HepG2 (cell line): ENCODE data around the gene KRT71. TPM values are rescaled to one million over a fixed set of nuclear protein-coding genes. Genes with fewer than 3 reads are reported as not detected.
A peak's percentile ranks its signal among the peaks of the same experiment; 100 is the strongest.

ENCODE experiments used
- ATAC-seq: fragments of 200-7000 bp; cut with Tn5 transposase; 3 replicates; pipeline ENCODE4 v1.9.1; 2020; ENCODE audit warnings: mild to moderate bottlenecking, moderate library complexity
- BruUV-seq: library from RNA; stranded (reverse); fragments of 400-500 nt; replicated peaks from 2 replicates; lab custom pipeline; 2021; lab: Mats Ljungman, UMichigan
- CTCF ChIA-PET: fragments of 300-600 bp; formaldehyde crosslinking; extraction: SDS; loops from one replicate; lab custom pipeline; 2021; ENCODE audit warnings: low total read pairs, inconsistent platforms, low intra/inter-chr PET ratio; lab: Yijun Ruan, JAX
- POLR2A ChIA-PET: fragments of 350-600 bp; sonication (Branson Sonifier 250); formaldehyde crosslinking; loops from one replicate; lab custom pipeline; 2020; ENCODE audit warnings: antibody characterized with exemption, inconsistent platforms; lab: Yijun Ruan, JAX
- DNase-seq: peaks from one replicate; pipeline ENCODE4 v3.0.0-alpha.2; 2015; ENCODE audit warnings: low spot score
- FAIRE-seq: peaks from 3 replicates; lab custom pipeline; 2011; peaks lifted over from hg19 to GRCh38; lab: Jason Lieb, UNC
- H2AFZ ChIP-seq: one replicate; pipeline ENCODE4 v1.6.1; 2011; ENCODE audit warnings: low read length, inconsistent platforms
- H3K27ac ChIP-seq: fragments of 300-600 bp; 3 replicates; pipeline ENCODE4 v1.8.0; 2011; ENCODE audit warnings: mixed run types, mild to moderate bottlenecking, mixed read lengths, low read length, inconsistent platforms; ENCODE audit not compliant: insufficient read depth; ENCODE audit errors: extremely low read length
- H3K27me3 ChIP-seq, 2 experiments: fragments of 200-600 bp in 1 of 2; 2 replicates in 1 of 2; 3 replicates in 1 of 2; pipeline versions ENCODE4 v1.6.0 to v1.8.0; 2011; ENCODE audit warnings: low read length in 2 of 2, mild to moderate bottlenecking in 2 of 2, moderate library complexity in 2 of 2, inconsistent platforms in 1 of 2; ENCODE audit not compliant: insufficient read depth in 2 of 2, control insufficient read depth in 1 of 2
- H3K36me3 ChIP-seq, 2 experiments: fragments of 200-600 bp in 1 of 2; replicated peaks in 1 of 2; 2 replicates in 1 of 2; 3 replicates in 1 of 2; pipeline versions ENCODE4 v1.5.1 to v1.8.0; 2011; ENCODE audit warnings: low read length in 2 of 2, inconsistent platforms in 1 of 2; ENCODE audit not compliant: insufficient read depth in 2 of 2, control insufficient read depth in 1 of 2
- H3K4me1 ChIP-seq: 2 replicates; pipeline ENCODE4 v1.5.1; 2012; ENCODE audit warnings: low read length, inconsistent platforms; ENCODE audit not compliant: insufficient read depth
- H3K4me2 ChIP-seq: 2 replicates; pipeline ENCODE4 v1.6.0; 2011; ENCODE audit warnings: low read depth, low read length, inconsistent platforms
- H3K4me3 ChIP-seq, 3 experiments: fragments of 200-600 bp in 1 of 3; sonication (generic), shearing (Covaris generic) in 1 of 3; replicated peaks in 1 of 3; 2 replicates each; pipeline ENCODE4 v1.5.1; 2011 to 2016; ENCODE audit warnings: low read length in 3 of 3, inconsistent platforms in 2 of 3, low read depth in 2 of 3, mild to moderate bottlenecking in 2 of 3, control low read depth in 1 of 3, mixed read lengths in 1 of 3; ENCODE audit not compliant: insufficient read depth in 1 of 3
- H3K79me2 ChIP-seq: one replicate; pipeline ENCODE4 v1.6.1; 2011; ENCODE audit warnings: low read length, inconsistent platforms; ENCODE audit not compliant: insufficient read depth
- H3K9ac ChIP-seq: 2 replicates; pipeline ENCODE4 v1.6.0; 2011; ENCODE audit warnings: mild to moderate bottlenecking, low read depth, low read length, inconsistent platforms; ENCODE audit not compliant: insufficient read depth
- H3K9me3 ChIP-seq: 2 replicates; pipeline ENCODE4 v1.5.1; 2012; ENCODE audit warnings: mild to moderate bottlenecking, low read length
- H4K20me1 ChIP-seq: 2 replicates; pipeline ENCODE4 v1.6.0; 2011; ENCODE audit warnings: inconsistent platforms, mild to moderate bottlenecking, low read length, moderate library complexity; ENCODE audit not compliant: insufficient read depth
- HNRNPH1 ChIP-seq: fragments of 200-400 bp; formaldehyde crosslinking; optimal IDR thresholded peaks from 2 replicates; pipeline ENCODE3; 2017; ENCODE audit warnings: mild to moderate bottlenecking, low read depth, low read length
- HOXD1 ChIP-seq: sonication (generic); formaldehyde crosslinking; IDR thresholded peaks from 2 replicates; pipeline ENCODE4 v1.5.0; 2020; ENCODE audit warnings: missing genetic modification reagents
- MTERF4 ChIP-seq: sonication (generic); formaldehyde crosslinking; IDR thresholded peaks from 2 replicates; pipeline ENCODE4 v1.8.0; 2023; ENCODE audit warnings: mild to moderate bottlenecking, missing genetic modification reagents
- RFXAP ChIP-seq: sonication (generic); formaldehyde crosslinking; IDR thresholded peaks from 2 replicates; pipeline ENCODE4 v1.4.0; 2020; ENCODE audit warnings: missing genetic modification reagents, borderline replicate concordance
- ZHX1 ChIP-seq: sonication (generic); formaldehyde crosslinking; IDR thresholded peaks from 2 replicates; pipeline ENCODE4 v1.8.1; 2022; ENCODE audit warnings: low read depth, mild to moderate bottlenecking, missing genetic modification reagents
- ZNF124 ChIP-seq: sonication (generic); formaldehyde crosslinking; IDR thresholded peaks from 2 replicates; pipeline ENCODE4 v1.4.0; 2020; ENCODE audit warnings: missing genetic modification reagents
- WGBS: methylation state at CpG from one replicate; pipeline ENCODE4 v1.1.6; 2017; ENCODE audit warnings: low lambda C conversion rate; 5-methylcytosine and 5-hydroxymethylcytosine counted together
- in situ Hi-C: cut with HindIII; loops from 2 replicates; pipeline ENCODE4 v1.10.0; 2017; ENCODE audit warnings: low pct_unique_long_range_greater_than_20kb; ENCODE audit not compliant: extremely low pct_ligation_motif_present
- intact Hi-C: fragments of 100-400 bp; cut with micrococcal nuclease; formaldehyde crosslinking; loops from one replicate; pipeline ENCODE4 v1.10.0; 2022; ENCODE audit not compliant: unreplicated experiment
- polyA plus RNA-seq, 8 experiments: library from polyadenylated mRNA; depleted of rRNA in 3 of 8; stranded (reverse) in 7 of 8; unstranded in 1 of 8; fragments of >200 nt; fragmentation: Illumina TruSeq in 4 of 8; extraction: Trizol in 4 of 8; gene quantifications; 2 replicates each; pipeline versions ENCODE4 v1.2.1 to v1.2.3, GENCODE V29; 2011 to 2016; ENCODE audit warnings: low read depth in 4 of 8, missing spikeins in 1 of 8, mixed read lengths in 1 of 8; ENCODE audit not compliant: insufficient read depth in 1 of 8
- total RNA-seq, 5 experiments: library from RNA; depleted of rRNA; stranded (reverse); fragments of >200 nt; fragmentation: Illumina TruSeq; extraction: Trizol; gene quantifications; 2 replicates each; pipeline ENCODE4 v1.2.3, GENCODE V29; 2016; ENCODE audit warnings: low read depth in 1 of 5

The KRT71 gene
- total and polyA plus RNA-seq, 2 of the 13 experiments (the other 11 are each of a cell fraction or from before 2014, with no cell fraction given), result not detected

GRCh38 chr12:52543985-52544883 is 8.7 kb downstream of the KRT71 start:
- ChIA-PET CTCF (no interaction called here), POLR2A (no interaction called here)
- H3K4me3 ChIP-seq, result no peak overlapping the region
- ATAC-seq (peak; percentile 74), FAIRE-seq (no peak), DNase-seq (no peak)
- peaks cover 3 to 6% of the 10 kb centered on the region in 2 experiments; a peak in 3 of 5 replicates for H3K27me3 ChIP-seq
- H3K9me3 ChIP-seq, result no peaks in the 10 kb centered on the region
- no peaks in the 10 kb centered on the region for H3K4me1 ChIP-seq
- intact Hi-C loops, result no loop called here
- BruUV-seq, result no TSS peak
- 71% methylated on average over 6 of the region's 17 CpGs for WGBS
- no peak overlapping the region for H2AFZ ChIP-seq
- H3K79me2 ChIP-seq, result no peaks in the 10 kb centered on the region
- no peak for TF ChIP-seq HOXD1
- TF ChIP-seq RFXAP, result no peak
- no peak for TF ChIP-seq ZHX1
- no peak for TF ChIP-seq MTERF4 (CRISPR knock-in tag)
- TF ChIP-seq ZNF124, result no peak
- TF ChIP-seq HNRNPH1, result no peak
- TF ChIP-seq, all 625 proteins: peak for 0
- H3K4me2 ChIP-seq, result no peak overlapping the region
- H3K27ac ChIP-seq, result no peak overlapping the region
- H4K20me1 ChIP-seq, result no peaks in the 10 kb centered on the region
- H3K9ac ChIP-seq, result no peak overlapping the region
- no peaks in the 10 kb centered on the region for H3K36me3 ChIP-seq
- in situ Hi-C loops, result loop anchor here (25.0 kb wide), 1 partner anchor 407 kb away; no protein-coding TSS in a partner anchor
